ENCODE measurements around the gene BRINP2.

DNA sequence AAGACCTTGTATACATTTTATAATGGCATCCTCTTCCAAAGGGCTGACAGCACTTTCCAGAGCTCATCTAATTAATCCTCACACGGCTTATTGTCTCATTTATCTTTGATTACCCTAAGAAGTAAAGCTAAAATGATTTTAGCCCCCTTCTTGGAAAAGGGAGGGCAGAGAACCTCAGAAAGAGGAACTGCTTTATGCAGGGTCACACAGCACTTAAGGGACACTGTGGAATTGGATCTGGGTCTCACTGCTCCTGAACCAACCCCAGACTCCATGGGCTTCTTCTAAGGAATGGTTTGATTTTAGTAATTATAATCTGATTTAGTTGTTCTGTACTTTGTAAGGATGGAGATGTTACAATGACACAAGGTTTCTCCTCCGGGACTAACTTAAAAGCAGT lies 3.2 kb downstream of the BRINP2 start:
- no peak for TF ChIP-seq EZH2 (IDR thresholded peaks at IDR 0.05; ENCODE audit: low read length)
- TF ChIP-seq, protein P1, sequence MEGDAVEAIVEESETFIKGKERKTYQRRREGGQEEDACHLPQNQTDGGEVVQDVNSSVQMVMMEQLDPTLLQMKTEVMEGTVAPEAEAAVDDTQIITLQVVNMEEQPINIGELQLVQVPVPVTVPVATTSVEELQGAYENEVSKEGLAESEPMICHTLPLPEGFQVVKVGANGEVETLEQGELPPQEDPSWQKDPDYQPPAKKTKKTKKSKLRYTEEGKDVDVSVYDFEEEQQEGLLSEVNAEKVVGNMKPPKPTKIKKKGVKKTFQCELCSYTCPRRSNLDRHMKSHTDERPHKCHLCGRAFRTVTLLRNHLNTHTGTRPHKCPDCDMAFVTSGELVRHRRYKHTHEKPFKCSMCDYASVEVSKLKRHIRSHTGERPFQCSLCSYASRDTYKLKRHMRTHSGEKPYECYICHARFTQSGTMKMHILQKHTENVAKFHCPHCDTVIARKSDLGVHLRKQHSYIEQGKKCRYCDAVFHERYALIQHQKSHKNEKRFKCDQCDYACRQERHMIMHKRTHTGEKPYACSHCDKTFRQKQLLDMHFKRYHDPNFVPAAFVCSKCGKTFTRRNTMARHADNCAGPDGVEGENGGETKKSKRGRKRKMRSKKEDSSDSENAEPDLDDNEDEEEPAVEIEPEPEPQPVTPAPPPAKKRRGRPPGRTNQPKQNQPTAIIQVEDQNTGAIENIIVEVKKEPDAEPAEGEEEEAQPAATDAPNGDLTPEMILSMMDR (optimal IDR thresholded peaks at IDR 0.05 in 1 of 3, IDR thresholded peaks at IDR 0.05 in 1 of 3, conservative IDR thresholded peaks at IDR 0.05 in 1 of 3; ENCODE audit: extremely low read depth in 1 of 3, insufficient read depth in 2 of 3, low read length in 3 of 3), result no peak

Data from keratinocyte (primary cell).